ENCODE data around the gene PRM1. TPM values are rescaled to one million over a fixed set of nuclear protein-coding genes. Genes with fewer than 3 reads are reported as not detected.

Gene PRM1
- total RNA-seq, 2 experiments from 2014 or later, result not detected

DNA sequence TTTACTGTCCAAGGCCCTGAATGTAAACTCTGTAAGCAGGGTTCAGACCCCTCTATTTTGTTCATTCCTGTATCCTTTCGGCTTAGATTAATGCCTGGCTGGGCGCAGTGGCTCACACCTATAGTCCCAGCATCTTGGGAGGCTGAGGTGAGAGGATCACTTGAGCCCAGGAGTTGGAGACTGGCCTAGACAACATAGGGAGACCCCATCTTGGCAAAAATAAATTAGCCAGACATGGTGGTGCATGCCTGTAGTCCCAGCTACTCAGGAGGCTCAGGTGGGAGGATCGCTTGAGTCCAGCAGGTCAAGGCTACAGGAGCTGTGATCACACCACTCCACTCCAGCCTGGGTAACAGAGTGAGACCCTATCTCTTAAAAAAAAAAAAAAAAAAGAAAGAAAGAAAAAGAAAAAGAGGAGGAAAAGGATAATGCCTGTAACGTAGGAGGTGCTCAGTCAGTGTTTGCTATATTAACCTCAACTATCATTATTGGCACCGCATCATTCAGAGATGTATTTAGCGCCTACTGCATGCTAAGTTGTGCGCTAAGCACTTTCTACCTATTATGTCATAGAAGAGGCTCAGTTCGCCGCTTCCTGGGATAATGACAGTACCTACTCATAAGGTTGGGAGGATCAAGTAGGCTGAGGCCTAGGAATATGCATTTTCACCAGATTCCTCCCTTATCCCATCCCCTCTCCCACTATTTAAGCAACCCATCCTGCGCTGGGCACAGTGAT is 30.2 kb downstream of the PRM1 start:
- intact Hi-C loops (cut with micrococcal nuclease; ENCODE audit: unreplicated experiment), result loop anchor here (5.0 kb wide), 1 partner anchor 154 kb away; no protein-coding TSS in a partner anchor
- Histone ChIP-seq H2AFZ (ENCODE audit: low read length) (no peak overlapping the region), H4K20me1 (ENCODE audit: insufficient read depth, low read length) (peaks cover 25% of the 10 kb centered on the region), H3K4me1 (ENCODE audit: insufficient read depth, low read length, poor library complexity, severe bottlenecking) (peaks cover 31% of the 10 kb centered on the region), H3K27ac (ENCODE audit: low read depth, low read length, poor library complexity, severe bottlenecking) (no peak overlapping the region), H3K4me2 (ENCODE audit: low read length) (no peak overlapping the region), H3K9me2 (ENCODE audit: insufficient read depth, low read length) (no peaks in the 10 kb centered on the region), H3K4me3 (ENCODE audit: low read depth, low read length, poor library complexity, severe bottlenecking) (no peak overlapping the region), H3K79me2 (ENCODE audit: insufficient read depth, low read depth, low read length) (peaks cover 34% of the 10 kb centered on the region), H3K9me3 (ENCODE audit: low read length) (no peaks in the 10 kb centered on the region), H3K36me3 (ENCODE audit: insufficient read depth, low read length) (peaks cover 46% of the 10 kb centered on the region)
- no peak for DNase-seq (ENCODE audit: low spot score)
- ChIA-PET POLR2A (interaction anchor here (0.6 kb wide), 2 partner anchors 409 to 646 kb away, joined by 3 to 4 read pairs; no protein-coding TSS in a partner anchor), CTCF (ENCODE audit: unreplicated experiment) (no interaction called here)
- TF ChIP-seq, protein P1, sequence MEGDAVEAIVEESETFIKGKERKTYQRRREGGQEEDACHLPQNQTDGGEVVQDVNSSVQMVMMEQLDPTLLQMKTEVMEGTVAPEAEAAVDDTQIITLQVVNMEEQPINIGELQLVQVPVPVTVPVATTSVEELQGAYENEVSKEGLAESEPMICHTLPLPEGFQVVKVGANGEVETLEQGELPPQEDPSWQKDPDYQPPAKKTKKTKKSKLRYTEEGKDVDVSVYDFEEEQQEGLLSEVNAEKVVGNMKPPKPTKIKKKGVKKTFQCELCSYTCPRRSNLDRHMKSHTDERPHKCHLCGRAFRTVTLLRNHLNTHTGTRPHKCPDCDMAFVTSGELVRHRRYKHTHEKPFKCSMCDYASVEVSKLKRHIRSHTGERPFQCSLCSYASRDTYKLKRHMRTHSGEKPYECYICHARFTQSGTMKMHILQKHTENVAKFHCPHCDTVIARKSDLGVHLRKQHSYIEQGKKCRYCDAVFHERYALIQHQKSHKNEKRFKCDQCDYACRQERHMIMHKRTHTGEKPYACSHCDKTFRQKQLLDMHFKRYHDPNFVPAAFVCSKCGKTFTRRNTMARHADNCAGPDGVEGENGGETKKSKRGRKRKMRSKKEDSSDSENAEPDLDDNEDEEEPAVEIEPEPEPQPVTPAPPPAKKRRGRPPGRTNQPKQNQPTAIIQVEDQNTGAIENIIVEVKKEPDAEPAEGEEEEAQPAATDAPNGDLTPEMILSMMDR (conservative IDR thresholded peaks at IDR 0.05; ENCODE audit: low read length), result no peak
- TF ChIP-seq EZH2phosphoT487 (IDR thresholded peaks at IDR 0.05; ENCODE audit: borderline replicate concordance, low read depth, low read length), result no peak
- no TSS peak for BruUV-seq (replicated peaks)

DNA sequence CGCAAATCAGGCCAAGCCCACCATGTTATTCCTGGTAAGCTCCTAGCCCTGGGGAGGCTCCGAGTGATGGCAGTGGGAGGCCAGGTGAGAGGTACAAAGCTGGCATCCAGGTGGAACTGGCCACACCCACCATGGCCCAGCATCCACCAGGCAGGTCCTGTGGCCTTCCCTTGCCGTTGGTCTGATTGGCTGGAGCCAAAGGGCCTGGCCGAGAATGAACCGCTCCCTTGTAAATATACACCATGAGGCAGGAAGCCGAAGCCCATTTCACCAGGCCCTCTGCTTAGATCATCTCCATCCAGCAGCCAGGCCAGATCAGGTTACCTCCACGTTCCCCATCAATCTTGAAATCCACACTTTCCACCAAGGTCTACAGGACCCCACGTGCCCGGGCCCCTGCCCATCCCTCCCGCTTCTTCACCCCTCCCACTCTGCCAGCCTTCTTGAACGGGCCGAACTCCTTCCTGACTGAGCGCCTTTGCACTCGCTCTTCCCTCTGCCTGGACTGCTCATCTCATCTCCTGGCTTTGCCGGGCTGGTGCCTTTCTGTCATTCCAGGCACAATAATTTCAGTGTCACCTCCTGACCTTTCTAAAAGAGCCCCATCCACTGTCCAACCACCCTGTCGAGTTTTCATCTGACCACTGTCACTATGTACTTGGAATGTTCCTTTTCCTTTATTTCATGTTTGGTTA is 30.9 kb downstream of the PRM1 start:
- no peak for DNase-seq (ENCODE audit: low spot score)
- Histone ChIP-seq H3K4me1 (ENCODE audit: insufficient read depth, low read length, poor library complexity, severe bottlenecking) (peaks cover 31% of the 10 kb centered on the region), H4K20me1 (ENCODE audit: insufficient read depth, low read length) (peaks cover 23% of the 10 kb centered on the region), H3K36me3 (ENCODE audit: insufficient read depth, low read length) (peaks cover 42% of the 10 kb centered on the region), H2AFZ (ENCODE audit: low read length) (no peak overlapping the region), H3K4me2 (ENCODE audit: low read length) (no peak overlapping the region), H3K9me2 (ENCODE audit: insufficient read depth, low read length) (no peaks in the 10 kb centered on the region), H3K27ac (ENCODE audit: low read depth, low read length, poor library complexity, severe bottlenecking) (no peak overlapping the region), H3K4me3 (ENCODE audit: low read depth, low read length, poor library complexity, severe bottlenecking) (no peak overlapping the region), H3K79me2 (ENCODE audit: insufficient read depth, low read depth, low read length) (peaks cover 29% of the 10 kb centered on the region), H3K9me3 (ENCODE audit: low read length) (no peaks in the 10 kb centered on the region)
- ChIA-PET POLR2A (interaction anchor here (0.6 kb wide), 1 partner anchor 410 kb away, joined by 4 read pairs; no protein-coding TSS in a partner anchor), CTCF (ENCODE audit: unreplicated experiment) (no interaction called here)
- no TSS peak for BruUV-seq (replicated peaks)
- intact Hi-C loops (cut with micrococcal nuclease; ENCODE audit: unreplicated experiment), result loop anchor here (5.0 kb wide), 1 partner anchor 153 kb away; no protein-coding TSS in a partner anchor
- TF ChIP-seq EZH2phosphoT487 (IDR thresholded peaks at IDR 0.05; ENCODE audit: borderline replicate concordance, low read depth, low read length), result no peak

DNA sequence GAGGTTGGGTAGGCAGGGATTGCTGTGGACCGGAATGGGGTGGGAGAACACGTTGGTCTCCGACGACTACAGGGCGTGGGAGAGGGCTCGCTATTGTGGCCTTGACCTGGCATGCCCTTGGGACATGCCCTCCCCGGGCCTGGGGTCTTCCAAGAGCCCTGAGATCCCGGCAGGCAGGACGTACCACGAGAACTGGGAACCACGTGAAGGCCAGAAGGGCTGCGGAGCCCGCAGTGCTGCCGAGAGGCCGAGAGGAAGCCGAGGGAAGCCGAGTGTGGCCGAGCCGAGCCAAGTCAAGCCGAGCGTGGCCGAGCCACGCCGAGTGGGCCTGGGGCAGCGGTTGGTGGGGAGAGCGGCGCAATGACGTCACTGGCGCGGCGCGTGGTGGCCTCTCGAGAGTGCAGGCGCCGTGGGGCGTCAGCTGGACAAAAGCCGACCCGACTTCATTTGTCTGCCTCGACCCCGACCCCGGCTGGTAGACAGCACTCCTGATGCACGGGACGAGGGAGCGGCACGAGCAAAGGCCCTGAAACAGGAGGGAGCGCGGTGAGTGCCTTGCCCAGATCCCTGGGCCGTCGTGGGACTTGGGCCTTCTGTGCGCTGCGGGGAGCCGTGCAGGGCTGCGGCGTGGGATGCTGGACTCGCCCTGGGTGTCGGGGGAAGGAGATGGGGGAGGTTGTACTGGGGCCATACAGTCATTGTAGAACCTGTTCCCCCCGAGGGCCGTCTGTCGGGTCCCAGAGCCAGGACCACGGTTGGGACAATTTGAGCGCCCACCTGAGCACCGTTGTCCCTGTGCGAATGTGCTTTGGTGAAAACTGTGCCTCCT is 31.7 kb downstream of the PRM1 start:
- H3K79me2 ChIP-seq (ENCODE audit: insufficient read depth, low read depth, low read length), result peaks cover 21% of the 10 kb centered on the region
- H3K9me2 ChIP-seq (ENCODE audit: insufficient read depth, low read length), result no peaks in the 10 kb centered on the region
- H3K4me1 ChIP-seq (ENCODE audit: insufficient read depth, low read length, poor library complexity, severe bottlenecking), result peaks cover 31% of the 10 kb centered on the region
- no peak for DNase-seq (ENCODE audit: low spot score)
- TF ChIP-seq EZH2phosphoT487 (IDR thresholded peaks at IDR 0.05; ENCODE audit: borderline replicate concordance, low read depth, low read length), result no peak
- TF ChIP-seq, protein P1 (conservative IDR thresholded peaks at IDR 0.05; ENCODE audit: low read length), result no peak
- peaks cover 18% of the 10 kb centered on the region for H4K20me1 ChIP-seq (ENCODE audit: insufficient read depth, low read length)
- BruUV-seq (replicated peaks), result no TSS peak
- no peak overlapping the region for H3K4me3 ChIP-seq (ENCODE audit: low read depth, low read length, poor library complexity, severe bottlenecking)
- H3K27ac ChIP-seq (ENCODE audit: low read depth, low read length, poor library complexity, severe bottlenecking), result no peak overlapping the region
- CTCF ChIA-PET (ENCODE audit: unreplicated experiment), result no interaction called here
- intact Hi-C loops (cut with micrococcal nuclease; ENCODE audit: unreplicated experiment), result loop anchor here (5.0 kb wide), 1 partner anchor 152 kb away; no protein-coding TSS in a partner anchor
- POLR2A ChIA-PET, result no interaction called here
- H2AFZ ChIP-seq (ENCODE audit: low read length), result no peak overlapping the region
- peaks cover 34% of the 10 kb centered on the region for H3K36me3 ChIP-seq (ENCODE audit: insufficient read depth, low read length)
- H3K9me3 ChIP-seq (ENCODE audit: low read length), result no peaks in the 10 kb centered on the region
- H3K4me2 ChIP-seq (ENCODE audit: low read length), result no peak overlapping the region

All from OCI-LY7 (cell line).